Measurements from ENCODE around the gene MPP1.

GRCh38 chrX:154829926-154830442, 24.7 kb upstream of the MPP1 start:
- TF ChIP-seq CTCF (conservative IDR thresholded peaks at IDR 0.05) = no peak
- no peak for TF ChIP-seq ZFX (IDR thresholded peaks at IDR 0.05)

Data from C4-2B (cell line).